HPDE6-E6E7 (cell line): ENCODE data around the gene FXR2.

ENCODE experiments used
- DNase-seq: peaks from one replicate; pipeline ENCODE4 v3.0.0; 2011; ENCODE audit warnings: missing footprints; ENCODE audit errors: extremely low spot score

FXR2 gene

GRCh38 chr17:7552621-7553051 lies 62.1 kb downstream of the FXR2 start:
- DNase-seq: no peak

GRCh38 chr17:7551396-7551795 lies 63.3 kb downstream of the FXR2 start:
- DNase-seq: no peak

DNA sequence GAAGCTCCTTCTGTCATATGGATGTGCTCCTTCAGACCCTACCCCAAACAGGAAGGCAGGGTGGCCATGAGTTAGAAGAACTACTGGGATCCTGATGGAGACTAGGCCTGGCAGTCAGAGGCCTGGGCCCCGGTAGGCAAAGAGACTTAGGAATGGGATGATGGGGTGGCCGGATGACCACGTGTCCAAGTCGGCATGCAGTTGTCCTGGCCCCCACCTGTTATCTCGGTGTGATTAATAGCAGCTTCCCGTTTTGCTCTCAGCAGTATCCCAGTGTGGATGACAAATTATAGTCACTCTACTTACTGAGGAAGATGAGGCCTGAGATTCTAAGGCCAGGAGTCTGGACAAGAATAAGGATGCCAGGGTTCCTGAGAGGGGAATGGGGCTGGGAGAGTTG lies 64.4 kb downstream of the FXR2 start:
- no peak for DNase-seq

DNA sequence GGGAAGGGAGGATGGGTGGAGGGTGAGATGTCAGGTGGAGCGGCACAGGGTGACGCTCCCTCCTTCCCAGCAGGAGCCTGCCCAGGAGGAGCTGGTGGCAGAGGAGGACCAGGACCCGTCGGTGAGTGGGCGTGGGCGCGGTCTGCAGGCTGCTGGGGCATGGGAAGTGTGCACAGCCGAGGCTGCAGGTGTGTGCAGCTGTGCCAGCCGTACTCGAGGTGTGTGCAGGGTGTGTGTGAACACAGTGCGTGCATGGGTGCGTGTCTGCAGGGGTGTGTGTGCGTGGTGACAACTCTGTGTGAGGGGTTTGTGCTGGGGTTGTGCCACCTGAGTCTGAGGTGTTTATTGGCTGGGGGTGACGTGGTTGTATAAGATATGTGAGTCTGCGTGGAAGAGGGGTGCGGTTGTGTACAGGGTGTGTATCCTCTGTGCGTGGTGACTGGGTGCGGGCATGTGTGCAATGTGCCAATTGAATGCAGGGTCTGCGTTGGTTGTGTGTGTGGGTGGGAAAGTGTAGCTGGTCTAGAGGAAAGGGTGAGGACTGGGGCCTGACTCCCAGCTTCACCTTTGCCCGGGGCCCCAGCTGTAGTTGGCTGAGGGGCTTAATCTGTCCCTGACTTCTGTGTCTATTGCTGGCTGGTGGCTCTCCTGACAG lies 65.2 kb downstream of the FXR2 start:
- DNase-seq: no peak

DNA sequence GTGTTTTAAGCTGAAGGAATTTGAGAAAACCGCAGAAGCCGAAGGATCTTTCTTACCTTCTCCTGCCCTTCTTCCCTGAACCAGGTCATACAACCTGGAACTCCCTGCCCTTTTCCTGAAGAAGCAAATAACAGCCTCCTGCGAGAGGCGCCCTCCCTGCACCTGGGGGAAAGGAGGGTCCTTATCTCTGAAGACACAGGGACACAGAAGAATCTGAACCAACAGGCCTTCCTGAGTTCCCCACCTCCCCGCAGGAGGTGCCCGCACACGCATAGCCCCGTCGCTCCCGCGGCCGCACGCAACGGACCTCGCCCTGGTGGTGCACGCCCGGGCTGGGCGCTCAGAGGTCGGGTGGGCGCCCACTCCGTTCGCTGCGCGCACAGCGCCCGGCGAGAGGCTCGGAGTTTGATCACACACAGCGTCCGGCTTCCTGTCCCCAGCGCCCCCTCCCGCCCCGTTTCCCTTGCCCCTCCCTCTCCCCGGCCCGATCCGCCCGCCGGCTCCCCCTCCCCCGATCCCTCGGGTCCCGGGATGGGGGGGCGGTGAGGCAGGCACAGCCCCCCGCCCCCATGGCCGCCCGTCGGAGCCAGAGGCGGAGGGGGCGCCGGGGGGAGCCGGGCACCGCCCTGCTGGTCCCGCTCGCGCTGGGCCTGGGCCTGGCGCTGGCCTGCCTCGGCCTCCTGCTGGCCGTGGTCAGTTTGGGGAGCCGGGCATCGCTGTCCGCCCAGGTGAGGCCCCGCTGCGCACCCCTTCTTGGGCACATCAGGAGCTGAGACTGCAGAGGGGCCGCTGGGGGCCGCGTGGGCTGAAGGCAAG lies 65.9 kb downstream of the FXR2 start, which contains the start of gene TNFSF12:
Gene TNFSF12, plus strand, starts transcription at position 474 of the 816 bp plus-strand sequence. Its CDS starts 96 bp downstream, at position 570.
- no peak for DNase-seq

DNA sequence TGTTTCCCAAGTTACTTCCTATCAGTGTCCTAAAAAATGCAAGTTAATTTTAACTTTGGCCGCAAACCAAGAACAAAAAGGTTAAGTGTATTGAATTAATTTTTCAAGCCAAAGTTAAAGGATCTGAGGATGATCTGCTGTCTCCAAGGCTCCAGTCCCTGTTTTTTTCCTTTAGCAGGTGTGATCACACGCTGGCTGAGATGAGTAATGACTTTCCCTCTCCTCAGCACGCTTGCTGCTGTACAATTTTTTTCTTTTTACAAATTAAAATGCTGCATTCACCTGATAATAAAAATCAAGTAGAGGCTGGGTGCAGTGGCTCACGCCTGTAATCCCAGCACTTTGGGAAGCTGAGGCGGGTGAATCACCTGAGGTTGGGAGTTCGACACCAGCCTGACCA lies 69.8 kb downstream of the FXR2 start:
- no peak for DNase-seq
